Mammary epithelial cell (primary cell): Measurements from ENCODE around the gene MAPRE2.

ENCODE experiments used
- EZH2 ChIP-seq: IDR thresholded peaks from 2 replicates; pipeline ENCODE4 v1.6.1; 2012; ENCODE audit warnings: low read length, inconsistent platforms, borderline replicate concordance
- TF ChIP-seq, protein P1 (sequence below), 2 donors: IDR thresholded peaks in 1 of 2; conservative IDR thresholded peaks in 1 of 2; 2 replicates each; pipeline ENCODE4 v1.5.1; 2011 to 2012; ENCODE audit warnings: inconsistent platforms in 2 of 2, low read length in 2 of 2, mild to moderate bottlenecking in 2 of 2, control low read depth in 1 of 2, low read depth in 1 of 2; ENCODE audit not compliant: insufficient read depth in 1 of 2; ENCODE audit errors: extremely low read depth in 1 of 2

DNA sequence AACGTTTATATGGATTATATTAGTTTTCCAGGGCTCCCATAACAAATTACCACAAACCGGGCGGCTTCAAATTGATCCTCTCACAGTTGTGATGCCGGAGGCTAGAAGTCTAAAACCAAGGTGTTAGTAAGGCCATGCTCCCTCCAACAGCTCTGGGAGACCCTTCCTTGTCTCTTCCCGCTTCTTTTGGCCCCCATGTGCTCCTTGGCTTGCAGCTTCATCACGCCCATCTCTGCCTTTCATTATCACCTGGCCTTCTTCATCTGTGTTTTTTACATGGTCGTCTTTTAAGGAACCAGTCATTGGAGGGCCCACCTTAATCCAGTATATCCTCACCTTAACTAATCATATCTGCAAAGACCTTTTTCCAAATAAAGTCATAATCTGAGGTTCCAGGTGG is 13.9 kb downstream of the MAPRE2 start:
- TF ChIP-seq, protein P1, sequence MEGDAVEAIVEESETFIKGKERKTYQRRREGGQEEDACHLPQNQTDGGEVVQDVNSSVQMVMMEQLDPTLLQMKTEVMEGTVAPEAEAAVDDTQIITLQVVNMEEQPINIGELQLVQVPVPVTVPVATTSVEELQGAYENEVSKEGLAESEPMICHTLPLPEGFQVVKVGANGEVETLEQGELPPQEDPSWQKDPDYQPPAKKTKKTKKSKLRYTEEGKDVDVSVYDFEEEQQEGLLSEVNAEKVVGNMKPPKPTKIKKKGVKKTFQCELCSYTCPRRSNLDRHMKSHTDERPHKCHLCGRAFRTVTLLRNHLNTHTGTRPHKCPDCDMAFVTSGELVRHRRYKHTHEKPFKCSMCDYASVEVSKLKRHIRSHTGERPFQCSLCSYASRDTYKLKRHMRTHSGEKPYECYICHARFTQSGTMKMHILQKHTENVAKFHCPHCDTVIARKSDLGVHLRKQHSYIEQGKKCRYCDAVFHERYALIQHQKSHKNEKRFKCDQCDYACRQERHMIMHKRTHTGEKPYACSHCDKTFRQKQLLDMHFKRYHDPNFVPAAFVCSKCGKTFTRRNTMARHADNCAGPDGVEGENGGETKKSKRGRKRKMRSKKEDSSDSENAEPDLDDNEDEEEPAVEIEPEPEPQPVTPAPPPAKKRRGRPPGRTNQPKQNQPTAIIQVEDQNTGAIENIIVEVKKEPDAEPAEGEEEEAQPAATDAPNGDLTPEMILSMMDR (conservative IDR thresholded peaks at IDR 0.05 in 1 of 2, IDR thresholded peaks at IDR 0.05 in 1 of 2; ENCODE audit: extremely low read depth in 1 of 2, insufficient read depth in 1 of 2, low read depth in 1 of 2, low read length in 2 of 2): no peak
- TF ChIP-seq EZH2: no peak
